Iris pigment epithelial cell (primary cell): ENCODE data around the gene RRBP1.

Experiments used
- DNase-seq: peaks from one replicate; pipeline ENCODE4 v3.0.0-alpha.2; 2011; ENCODE audit warnings: low read depth

Gene RRBP1

GRCh38 chr20:17621229-17621968 lies 60.6 kb downstream of the RRBP1 start:
- DNase-seq: no peak

GRCh38 chr20:17620371-17621228 lies 61.4 kb downstream of the RRBP1 start:
- no peak for DNase-seq

DNA sequence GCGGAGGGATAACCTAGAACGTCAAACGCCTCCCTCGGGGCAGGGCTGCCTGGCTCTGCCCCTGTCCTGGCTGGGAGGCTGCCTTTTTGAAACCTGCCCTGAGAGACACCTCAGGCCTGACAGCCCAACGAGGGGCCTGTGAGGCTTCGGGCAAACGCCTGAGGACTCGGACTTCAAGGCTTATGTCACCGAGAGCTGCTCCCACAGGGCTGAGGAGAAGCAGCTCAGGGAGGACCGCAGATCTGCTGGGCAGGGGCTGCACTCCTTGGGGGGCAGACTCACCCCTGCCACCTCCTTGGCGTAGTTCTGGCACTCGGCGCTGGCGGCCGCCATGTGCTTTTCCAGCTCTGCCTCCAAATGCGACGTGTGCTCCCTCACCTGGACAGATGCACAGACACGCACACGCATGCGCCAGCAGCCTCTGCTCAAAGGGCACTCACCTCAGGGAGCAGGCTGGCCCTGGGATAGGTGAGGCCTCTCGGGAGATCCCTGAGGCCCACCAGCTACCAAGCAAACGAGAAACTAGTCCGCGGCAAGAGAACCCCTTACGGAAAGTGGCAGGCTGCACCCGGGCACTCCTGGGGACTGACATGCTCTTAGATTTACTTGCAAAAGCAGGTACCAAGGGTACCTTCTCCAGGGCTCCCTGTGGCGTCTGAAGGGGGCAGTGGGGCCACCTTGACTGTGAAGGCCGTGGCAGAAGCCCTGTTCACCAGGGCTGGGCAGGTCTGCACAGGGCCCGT lies 62.5 kb downstream of the RRBP1 start:
- no peak for DNase-seq

DNA sequence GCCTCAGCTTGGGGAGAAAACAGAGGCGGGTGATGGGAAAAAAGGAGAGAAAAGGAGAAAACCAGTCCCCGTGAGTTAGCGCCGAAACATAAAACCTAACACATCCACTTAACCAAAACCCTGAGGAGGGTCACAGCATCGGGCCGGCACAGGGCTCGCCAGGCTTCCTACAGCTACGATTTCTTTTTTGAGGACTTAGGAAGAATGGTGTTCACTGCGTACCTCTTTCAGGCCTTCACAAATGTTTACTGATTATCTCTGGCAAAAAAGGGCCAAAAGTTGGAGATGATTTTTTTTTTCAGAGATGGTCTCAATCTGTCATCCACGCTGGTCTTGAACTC lies 63.4 kb downstream of the RRBP1 start:
- no peak for DNase-seq

DNA sequence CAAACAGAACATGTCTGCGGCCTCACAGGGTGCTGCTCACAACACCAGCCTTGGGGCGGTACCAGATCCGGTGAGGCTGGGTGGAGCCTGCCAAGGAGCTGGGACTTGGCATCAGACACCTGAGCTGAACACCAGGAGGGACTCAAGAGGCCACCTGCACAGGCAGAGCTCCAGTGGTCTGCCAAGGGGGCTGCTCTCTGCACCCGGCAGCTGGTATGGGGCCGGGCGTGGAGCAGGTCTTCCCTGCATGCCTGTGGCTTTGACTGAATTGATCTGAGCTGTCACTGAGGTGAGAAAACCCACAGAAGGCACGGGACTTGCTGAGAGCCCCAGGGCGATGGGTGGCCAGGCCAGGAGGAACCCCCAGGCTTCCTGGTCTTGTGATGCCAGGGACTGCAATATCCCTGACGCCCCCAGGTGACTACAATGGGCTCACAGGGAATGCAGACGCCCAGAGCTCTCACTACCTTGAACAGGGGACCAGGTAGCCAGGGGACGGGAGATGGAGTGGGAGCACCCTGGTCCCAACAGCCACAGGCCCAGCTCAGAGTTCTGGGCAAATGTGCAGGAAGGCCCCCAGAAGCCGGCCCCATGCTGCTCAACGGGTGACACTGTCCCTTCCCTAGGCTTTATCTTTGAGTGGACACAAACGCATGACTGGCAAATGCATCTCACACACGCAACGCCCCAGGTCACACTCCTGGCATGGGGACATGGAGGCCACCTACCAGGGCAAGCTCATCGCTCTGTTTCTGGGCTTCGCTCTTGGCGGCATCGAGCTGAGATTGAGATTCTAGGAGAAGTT lies 64.0 kb downstream of the RRBP1 start:
- no peak for DNase-seq

DNA sequence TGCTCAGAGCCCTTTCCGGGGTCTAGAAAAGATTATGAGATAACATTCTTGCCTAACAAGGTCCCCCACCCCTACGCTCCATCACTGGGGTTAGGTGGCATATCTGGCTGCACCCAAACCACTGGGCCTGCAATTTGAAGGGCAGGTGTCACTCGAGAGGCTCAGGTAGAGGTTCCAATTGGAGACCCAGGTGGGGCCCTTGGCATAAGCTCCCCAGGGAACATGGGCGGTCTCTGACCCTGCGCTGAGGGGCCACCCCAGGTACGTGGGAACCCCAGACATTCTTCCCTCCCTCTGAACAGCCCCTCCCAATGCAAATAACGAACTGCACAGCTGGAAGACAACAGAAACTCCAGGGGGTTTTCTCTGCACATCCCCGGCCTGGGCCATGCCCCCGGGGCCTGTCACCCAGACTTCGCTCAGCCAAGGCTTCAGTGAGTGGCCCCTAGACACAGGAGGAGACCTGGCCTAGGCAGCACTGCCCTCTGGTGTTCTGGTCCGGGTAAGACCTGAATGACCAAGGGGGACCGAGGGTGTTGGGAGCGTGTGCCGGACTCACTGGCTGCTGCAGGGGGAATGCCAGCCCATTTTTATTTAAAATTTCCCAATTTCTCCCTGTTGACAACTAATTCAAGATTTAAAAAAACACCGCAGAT lies 64.7 kb downstream of the RRBP1 start:
- no peak for DNase-seq

DNA sequence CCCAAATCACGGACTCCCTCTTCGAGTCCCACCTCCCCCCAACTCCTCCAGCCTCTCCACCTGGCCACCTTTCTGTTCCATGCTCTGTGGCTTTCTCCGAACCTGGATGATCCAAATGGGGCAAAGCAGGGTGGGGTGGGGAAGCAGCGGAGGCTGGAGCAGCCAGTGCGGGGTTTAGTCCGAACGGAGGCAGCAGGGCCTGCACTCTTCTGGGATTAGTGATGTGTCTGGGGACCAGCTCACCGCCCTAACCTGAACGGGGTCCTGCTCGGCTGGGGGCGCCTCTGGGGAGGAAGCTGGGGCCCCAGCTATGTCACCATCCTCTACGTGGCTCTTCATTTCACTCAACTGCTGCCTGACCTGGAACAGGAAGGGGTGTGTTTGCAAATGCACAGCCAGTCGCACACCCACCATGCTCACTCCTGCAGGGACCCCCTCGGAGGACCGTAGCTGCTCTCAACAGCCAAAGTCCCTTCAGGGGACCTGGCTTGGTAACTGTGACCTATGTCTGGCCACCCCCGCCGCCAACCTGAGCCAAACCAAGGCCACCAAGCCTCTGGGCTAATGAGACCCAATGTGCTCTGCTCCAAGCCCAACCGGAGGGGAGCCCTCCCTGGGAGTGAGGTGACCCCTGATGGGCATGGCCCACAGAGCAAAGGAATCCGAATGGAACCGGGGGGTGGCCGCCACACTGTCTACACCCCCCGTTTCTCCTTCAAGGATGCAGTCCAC lies 65.4 kb downstream of the RRBP1 start:
- no peak for DNase-seq

GRCh38 chr20:17615645-17616479 lies 66.2 kb downstream of the RRBP1 start:
- DNase-seq: no peak

GRCh38 chr20:17614812-17615644 lies 67.0 kb downstream of the RRBP1 start:
- no peak for DNase-seq

- peak; percentile 32 for DNase-seq
Observed at GRCh38 chr20:17614176-17614811, 67.7 kb downstream of the RRBP1 start.

DNA sequence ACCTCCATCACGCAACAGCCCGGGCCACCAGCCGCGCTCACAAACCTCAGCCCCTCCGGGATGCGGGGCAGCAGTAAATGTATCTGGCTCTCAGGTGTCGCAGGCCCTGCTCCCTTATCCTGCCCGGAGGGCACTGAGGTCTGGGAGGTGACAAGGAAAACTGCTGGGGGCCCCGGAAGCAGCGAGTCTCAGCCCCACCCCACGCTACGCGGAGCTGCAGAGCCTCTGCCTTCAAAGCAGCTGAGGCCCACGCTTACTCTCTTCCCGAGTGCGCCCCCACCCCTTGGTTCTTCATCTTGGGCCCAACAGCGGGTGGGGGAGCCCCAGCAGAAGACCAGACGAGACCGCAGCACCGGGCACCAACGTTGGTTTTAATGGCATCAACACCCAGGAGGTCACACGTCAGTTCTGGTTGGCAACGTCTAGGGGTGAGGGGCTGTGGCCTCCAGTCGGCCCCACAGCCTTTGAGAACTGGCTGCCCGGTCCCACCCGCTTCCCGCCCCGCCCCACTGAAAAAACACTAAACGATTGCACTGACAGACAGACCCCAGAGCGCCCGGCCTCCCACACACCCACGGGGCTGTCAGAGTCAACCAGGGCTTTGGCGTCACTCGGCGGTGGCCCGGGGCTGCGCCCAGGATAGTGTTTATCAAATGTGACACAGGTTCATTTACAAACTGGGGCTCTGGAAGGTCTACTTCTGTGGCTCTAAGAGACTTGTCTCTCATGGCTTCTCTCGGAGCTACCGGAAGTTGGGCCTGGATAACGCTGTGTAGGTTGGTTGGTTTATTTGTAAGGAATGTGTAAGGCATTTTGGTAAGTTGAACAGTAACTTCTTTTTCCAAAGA lies 68.5 kb downstream of the RRBP1 start:
- no peak for DNase-seq

DNA sequence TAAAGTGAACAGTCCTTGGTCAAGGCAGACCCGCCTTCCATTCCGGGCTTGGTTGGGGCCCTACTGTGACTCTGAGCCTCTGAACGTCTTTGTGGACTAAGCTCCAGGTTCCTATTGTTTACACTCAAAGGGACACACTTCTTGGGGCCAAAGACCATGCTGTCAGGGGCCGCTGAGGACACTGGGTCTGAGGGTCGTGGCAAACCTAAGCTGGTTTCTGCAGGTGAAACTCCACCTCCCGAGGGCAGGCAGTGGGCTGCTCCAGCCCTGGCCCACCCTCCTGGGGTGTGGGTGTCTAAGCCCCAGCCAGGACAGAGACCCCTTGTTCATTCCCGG lies 69.1 kb downstream of the RRBP1 start:
- no peak for DNase-seq

DNA sequence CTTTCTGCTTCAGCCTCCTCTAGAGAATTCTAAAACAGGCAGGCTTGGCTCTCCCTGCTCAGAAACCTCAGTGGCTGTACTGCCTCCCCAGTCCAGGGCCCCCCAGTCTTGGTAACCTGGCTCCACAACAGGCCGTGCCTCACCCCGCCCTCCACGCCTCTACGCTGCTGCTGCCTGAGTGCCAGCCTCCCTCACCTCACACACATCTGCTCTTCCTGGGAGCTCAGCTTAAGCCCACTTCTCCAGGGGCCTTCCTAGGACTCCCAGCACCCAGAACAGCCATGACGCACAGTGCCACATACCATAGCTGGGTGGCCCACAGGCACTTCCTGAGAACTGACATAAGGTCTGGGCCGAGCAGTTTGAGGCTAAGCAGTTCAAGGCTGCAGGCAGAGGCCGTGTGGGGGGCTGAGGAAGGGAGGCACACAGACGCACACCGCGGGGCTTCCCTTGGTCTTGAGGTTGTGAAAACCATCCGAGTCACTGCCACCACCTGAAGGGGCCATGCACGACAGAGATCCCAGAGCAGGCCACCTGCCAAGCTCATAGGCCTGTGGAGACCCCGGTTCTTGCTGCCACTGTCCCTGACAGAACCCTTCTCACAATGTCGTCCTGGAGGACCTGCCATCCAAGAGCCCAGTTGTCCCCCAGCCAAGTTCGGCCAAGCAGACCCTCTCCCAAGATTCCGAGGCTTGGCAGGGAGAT lies 69.6 kb downstream of the RRBP1 start:
- peak; percentile 72 for DNase-seq

DNA sequence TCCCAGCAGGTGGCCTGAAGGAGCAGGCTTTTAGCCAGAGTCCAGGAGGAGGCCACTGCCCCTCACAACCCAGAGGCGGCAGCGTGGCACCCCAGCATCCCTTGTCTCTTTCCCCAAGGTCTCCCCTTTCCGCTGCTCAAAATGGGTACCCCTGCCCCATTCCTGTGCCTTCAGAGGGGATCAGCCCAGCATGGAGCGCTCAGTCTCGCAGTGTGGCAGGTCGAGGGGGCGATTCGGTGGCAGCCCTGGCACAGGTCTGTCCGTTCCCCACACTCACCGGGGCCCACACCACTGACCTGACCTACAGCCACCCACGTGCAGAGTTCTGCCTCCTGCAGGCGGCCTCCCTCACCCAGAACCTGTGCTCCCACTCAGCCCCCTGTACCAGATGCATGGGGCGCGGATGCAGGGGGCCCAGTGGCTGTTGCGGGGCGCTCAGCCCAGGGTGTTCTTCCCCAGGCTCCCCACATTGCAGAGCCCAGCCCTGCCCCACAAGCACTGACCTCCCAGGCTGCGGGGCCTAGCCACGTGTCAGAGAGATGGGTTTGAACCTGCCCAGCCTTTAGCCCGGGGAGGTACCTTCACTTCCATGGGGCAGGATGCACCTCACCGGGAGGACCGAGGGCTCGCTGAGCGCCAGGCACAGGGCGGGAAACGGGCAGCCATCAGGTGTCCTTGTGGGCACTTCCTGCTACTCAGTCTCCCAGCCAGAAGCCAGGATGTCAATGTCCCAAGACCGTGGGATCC lies 70.3 kb downstream of the RRBP1 start:
- DNase-seq: peak; percentile 38

DNA sequence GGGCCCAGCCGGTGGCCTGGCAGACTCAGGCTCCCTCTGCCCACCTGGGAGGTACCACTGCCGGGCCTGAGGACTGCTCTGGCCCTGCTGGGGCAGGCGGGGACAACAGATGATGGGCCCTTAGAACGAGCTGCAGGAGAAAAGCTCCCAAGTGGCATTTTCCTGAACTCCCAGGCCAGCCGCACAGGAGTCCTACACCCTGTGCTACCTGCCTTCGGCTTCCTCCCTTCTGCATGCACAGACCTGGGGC lies 70.8 kb downstream of the RRBP1 start:
- no peak for DNase-seq

- no peak for DNase-seq
Observed at GRCh38 chr20:17610566-17611289, 71.3 kb downstream of the RRBP1 start.
